AG04449 (cell line): ENCODE measurements around the gene RYR2.

Experiments
- CTCF ChIA-PET: fragments of 350-600 bp; formaldehyde crosslinking; extraction: SDS; loops from one replicate; lab custom pipeline; 2021; ENCODE audit warnings: antibody characterized with exemption; lab: Yijun Ruan, JAX
- POLR2A ChIA-PET: fragments of 400-600, 350-600 bp; formaldehyde crosslinking; extraction: SDS; loops from one replicate; lab custom pipeline; 2020; ENCODE audit warnings: antibody characterized with exemption, inconsistent platforms; lab: Yijun Ruan, JAX
- DNase-seq: peaks from one replicate; pipeline ENCODE4 v3.0.0-alpha.2; 2010; ENCODE audit warnings: low read depth, low spot score
- H3K4me3 ChIP-seq: 2 replicates; pipeline ENCODE4 v1.5.1; 2011; ENCODE audit warnings: low read depth, mild to moderate bottlenecking, control low read depth, low read length
- CTCF ChIP-seq: IDR thresholded peaks from one replicate; pipeline ENCODE4 v1.5.1; 2011; ENCODE audit warnings: mild to moderate bottlenecking, moderate library complexity, low read length, control low read depth, inconsistent platforms; ENCODE audit not compliant: insufficient read depth; ENCODE audit errors: missing control alignments

Gene RYR2

GRCh38 chr1:237180256-237180655, 138.3 kb downstream of the RYR2 start:
- H3K4me3 ChIP-seq: no peak overlapping the region
- TF ChIP-seq CTCF: no peak
- DNase-seq: no peak
- CTCF ChIA-PET: no interaction called here
- POLR2A ChIA-PET: no interaction called here

DNA sequence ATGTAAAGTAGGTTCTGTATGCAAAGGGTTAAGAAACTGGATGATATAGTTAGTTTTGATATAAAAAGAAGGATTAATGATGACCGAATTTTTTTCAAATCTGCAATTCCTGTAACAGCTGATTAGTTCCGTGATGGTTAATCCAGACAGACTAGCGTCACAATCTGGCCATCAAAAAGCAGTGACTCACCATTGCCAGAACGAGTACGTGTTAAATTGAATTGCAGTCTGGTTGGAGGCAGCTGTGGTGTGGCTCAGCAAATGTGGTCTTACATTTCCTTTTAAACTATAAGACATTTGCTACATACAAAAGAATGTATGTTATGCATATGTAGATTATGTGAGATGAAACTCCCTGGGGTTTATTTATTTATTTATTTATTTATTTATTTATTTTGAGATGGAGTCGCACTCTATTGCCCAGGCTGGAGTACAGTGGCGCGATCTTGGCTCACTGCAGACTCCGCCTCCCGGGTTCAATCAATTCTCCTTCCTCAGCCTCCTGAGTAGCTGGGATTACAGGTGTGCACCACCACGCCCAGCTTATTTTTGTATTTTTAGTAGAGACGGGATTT, 139.8 kb downstream of the RYR2 start:
- DNase-seq: no peak
- ChIA-PET POLR2A (no interaction called here), CTCF (no interaction called here)
- no peak for TF ChIP-seq CTCF
- no peak overlapping the region for H3K4me3 ChIP-seq

DNA sequence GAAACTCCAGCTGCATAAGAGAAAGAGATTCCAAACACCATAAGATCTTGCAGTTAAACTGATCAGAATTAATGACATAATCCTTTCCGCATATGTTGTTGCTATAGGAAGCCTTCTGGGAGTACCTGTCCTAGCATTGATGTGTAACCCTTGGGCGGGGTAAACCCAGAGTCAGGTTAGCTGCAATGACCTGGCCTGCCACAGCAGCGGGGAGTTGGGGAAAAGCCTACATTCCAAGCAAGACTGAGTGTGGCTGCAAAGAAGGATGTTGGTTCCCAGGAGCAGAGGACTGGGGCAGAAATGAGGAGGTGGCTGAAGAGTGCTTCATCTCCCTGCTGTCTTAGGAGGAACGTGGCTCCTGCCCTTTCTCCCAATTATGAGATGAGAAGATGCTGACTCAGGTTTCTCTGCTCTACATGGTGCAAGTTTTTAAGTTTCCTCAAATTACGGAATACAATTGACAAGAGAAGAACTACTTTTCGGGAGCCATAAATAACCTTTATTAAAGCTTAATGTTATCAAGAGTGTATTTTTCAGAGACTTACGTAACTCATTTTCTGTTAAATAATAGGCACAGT, 142.1 kb downstream of the RYR2 start:
- TF ChIP-seq CTCF: no peak
- ChIA-PET POLR2A (no interaction called here), CTCF (no interaction called here)
- no peak overlapping the region for H3K4me3 ChIP-seq
- no peak for DNase-seq

DNA sequence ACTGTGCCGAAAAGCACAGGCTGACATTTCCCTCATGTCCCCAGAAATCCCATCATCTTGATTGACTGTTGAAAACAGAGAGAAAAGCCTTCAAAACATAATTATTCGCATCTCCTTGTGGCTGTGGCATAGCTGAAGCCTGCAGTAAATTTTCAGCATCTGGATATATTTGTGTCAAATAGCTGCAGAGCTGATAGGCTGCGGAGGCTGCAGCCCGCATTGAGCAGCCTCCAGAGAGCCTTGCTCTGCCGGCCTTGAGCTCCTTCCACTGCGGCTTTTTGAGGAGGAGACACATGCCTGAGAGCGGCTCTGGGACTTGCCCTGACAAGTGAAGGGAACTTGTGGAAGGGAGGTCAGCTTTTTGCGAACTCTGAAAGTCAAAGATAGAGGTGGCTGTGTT, 144.7 kb downstream of the RYR2 start:
- POLR2A ChIA-PET: no interaction called here
- no peak for TF ChIP-seq CTCF

GRCh38 chr1:237187842-237188241, 145.9 kb downstream of the RYR2 start:
- DNase-seq: no peak
- no peak overlapping the region for H3K4me3 ChIP-seq
- ChIA-PET CTCF (no interaction called here), POLR2A (no interaction called here)
- TF ChIP-seq CTCF: no peak

More for the DNA sequence above, 144.7 kb downstream of the RYR2 start:
- no peak overlapping the region for H3K4me3 ChIP-seq
- CTCF ChIA-PET: no interaction called here
- no peak for DNase-seq

GRCh38 chr1:237191403-237191802, 149.4 kb downstream of the RYR2 start:
- H3K4me3 ChIP-seq: no peak overlapping the region
- DNase-seq: no peak
- TF ChIP-seq CTCF: no peak
- CTCF ChIA-PET: no interaction called here
- POLR2A ChIA-PET: no interaction called here
